GM13977 (cell line): ENCODE data around the gene MTURN.

Experiments
- DNase-seq: peaks from one replicate; pipeline ENCODE4 v3.0.0; 2012; ENCODE audit warnings: low spot score
- CTCF ChIP-seq: IDR thresholded peaks from 2 replicates; pipeline ENCODE4 v1.5.1; 2012; ENCODE audit warnings: mild to moderate bottlenecking, control low read depth; ENCODE audit not compliant: insufficient read depth; ENCODE audit errors: extremely low read depth, missing control alignments
- in situ Hi-C: fragments of 300-500 bp; cut with MboI; formaldehyde crosslinking; loops from one replicate; pipeline ENCODE4 v1.12.0; 2022; ENCODE audit warnings: low sequenced_read_pairs, low pct_unique_long_range_greater_than_20kb, mixed read lengths, inconsistent platforms; ENCODE audit not compliant: unreplicated experiment

MTURN gene

DNA sequence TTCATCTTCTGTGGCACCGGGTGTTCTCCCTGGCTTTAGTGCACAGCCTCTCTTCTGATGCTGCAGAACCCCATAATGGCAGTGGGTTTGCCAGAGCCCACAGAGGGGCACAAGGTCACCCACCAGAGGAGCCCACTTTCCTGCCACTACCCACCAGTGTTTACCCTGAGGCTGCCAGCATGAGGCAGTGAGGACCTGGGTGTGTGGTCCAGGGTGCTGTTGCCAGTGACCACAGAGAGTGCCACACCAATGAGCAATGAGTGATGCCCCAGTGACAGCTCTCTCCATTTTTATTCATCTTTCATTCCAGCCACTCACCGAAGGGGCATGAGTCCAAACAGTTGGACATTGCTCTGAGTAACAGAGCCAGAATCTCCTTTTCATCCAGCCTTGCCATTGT is 34.8 kb downstream of the MTURN start:
- no peak for DNase-seq
- in situ Hi-C loops = loop anchor here (10.0 to 25.0 kb wide), 2 partner anchors 105 to 393 kb away; no protein-coding TSS in a partner anchor
- TF ChIP-seq CTCF = no peak

GRCh38 chr7:30170476-30171205 is 35.9 kb downstream of the MTURN start:
- in situ Hi-C loops = loop anchor here (25.0 kb wide), 1 partner anchor 392 kb away; no protein-coding TSS in a partner anchor
- no peak for TF ChIP-seq CTCF
- no peak for DNase-seq

DNA sequence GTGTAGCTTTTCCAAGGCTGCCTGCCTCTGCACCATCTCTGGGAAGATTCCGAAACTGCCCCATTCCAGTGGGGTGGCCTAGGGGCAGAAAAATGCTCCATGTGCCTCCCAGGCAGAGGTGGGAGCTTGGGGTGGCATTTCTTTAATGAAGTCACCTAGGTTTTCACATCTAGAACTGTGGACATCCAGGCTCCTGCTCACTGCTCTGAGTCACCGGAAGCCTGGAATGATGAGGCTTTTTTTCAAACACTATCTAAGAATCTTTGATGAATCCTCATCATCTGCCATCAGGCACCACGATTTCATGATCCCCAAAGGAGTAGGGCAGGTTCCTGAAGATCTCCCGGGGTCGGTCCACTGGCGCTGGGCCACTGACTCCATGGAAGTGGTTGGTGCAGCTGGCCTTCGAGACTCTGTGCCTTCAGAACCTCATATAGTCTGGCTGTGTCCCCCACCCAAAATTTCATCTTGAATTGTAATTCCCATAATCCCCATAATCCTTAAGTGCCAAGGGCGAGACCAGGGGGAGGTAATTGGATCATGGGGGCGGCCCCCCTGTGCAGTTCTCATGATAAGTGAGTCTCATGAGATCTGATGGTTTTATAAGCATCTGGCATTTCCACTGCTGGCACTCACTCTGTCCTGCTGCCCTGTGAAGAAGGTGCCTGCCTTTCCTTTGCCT is 37.1 kb downstream of the MTURN start:
- TF ChIP-seq CTCF = no peak
- in situ Hi-C loops = loop anchor here (25.0 kb wide), 1 partner anchor 390 kb away; no protein-coding TSS in a partner anchor
- DNase-seq = no peak

- no peak for TF ChIP-seq CTCF
- DNase-seq = no peak
- in situ Hi-C loops = loop anchor here (25.0 kb wide), 1 partner anchor 390 kb away; no protein-coding TSS in a partner anchor
Measured at GRCh38 chr7:30172451-30172850, 37.7 kb downstream of the MTURN start.

GRCh38 chr7:30173058-30173897 is 38.5 kb downstream of the MTURN start:
- DNase-seq = no peak
- TF ChIP-seq CTCF = no peak
- in situ Hi-C loops = loop anchor here (25.0 kb wide), 1 partner anchor 389 kb away; no protein-coding TSS in a partner anchor

DNA sequence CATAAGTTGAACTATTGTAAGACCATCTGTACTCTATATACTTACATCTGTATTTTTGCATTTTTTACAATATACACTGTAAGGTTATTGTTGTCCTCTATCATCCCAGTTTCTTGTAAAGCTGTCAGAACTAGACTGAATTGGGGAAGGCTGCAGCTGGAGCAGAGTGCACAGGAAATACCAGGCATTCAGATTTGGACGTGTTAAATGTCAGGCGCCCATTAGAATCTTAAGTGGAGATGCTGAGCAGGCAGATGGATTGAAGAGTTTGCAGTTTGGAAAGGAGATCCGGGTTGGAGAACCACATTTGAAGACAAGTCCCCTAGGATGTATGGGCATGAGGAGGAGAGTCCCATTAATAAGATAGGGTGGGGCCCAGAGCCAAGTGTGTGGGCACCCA is 40.4 kb downstream of the MTURN start:
- no peak for TF ChIP-seq CTCF
- in situ Hi-C loops = no loop called here
- DNase-seq = no peak
